Breast epithelium (tissue), 4 donors: ENCODE measurements around the gene DNM3. TPM values are rescaled to one million over a fixed set of nuclear protein-coding genes. Genes with fewer than 3 reads are reported as not detected.

Source experiments
- DNase-seq, 2 donors: peaks; one replicate each; pipeline ENCODE4 v3.0.0-alpha.2; 2019; ENCODE audit warnings: low spot score in 2 of 2
- H3K27ac ChIP-seq, 2 donors: fragments of 200-600 bp; sonication (generic) in 1 of 2; one replicate each; pipeline ENCODE4 v1.5.1; 2016 to 2019; ENCODE audit warnings: mild to moderate bottlenecking in 1 of 2
- H3K27me3 ChIP-seq, 2 donors: fragments of 200-600 bp; sonication (generic) in 1 of 2; one replicate each; pipeline versions ENCODE4 v1.5.1 to v1.6.0; 2017 to 2019; ENCODE audit warnings: control low read depth in 1 of 2, mild to moderate bottlenecking in 1 of 2
- H3K36me3 ChIP-seq: fragments of 200-600 bp; one replicate; pipeline ENCODE4 v1.5.1; 2019
- H3K4me1 ChIP-seq, 2 donors: fragments of 200-600 bp; sonication (generic); one replicate each; pipeline ENCODE4 v1.5.1; 2016 to 2019; ENCODE audit warnings: control low read depth in 1 of 2
- H3K4me3 ChIP-seq, 3 donors: fragments of 200-600 bp; sonication (generic); 1 replicate in 2 of 3; 2 replicates in 1 of 3; pipeline ENCODE4 v1.5.1; 2016 to 2019; ENCODE audit warnings: mild to moderate bottlenecking in 3 of 3, moderate library complexity in 2 of 3
- H3K9me3 ChIP-seq, 2 donors: fragments of 200-600 bp; sonication (generic) in 1 of 2; one replicate each; pipeline ENCODE4 v1.5.1; 2016 to 2019; ENCODE audit warnings: control low read depth in 1 of 2
- CTCF ChIP-seq, 3 donors: fragments of 450-650 bp; IDR thresholded peaks; one replicate each; pipeline ENCODE4 v1.5.1; 2016 to 2017; ENCODE audit warnings: antibody characterized with exemption in 3 of 3, mild to moderate bottlenecking in 3 of 3, moderate library complexity in 3 of 3
- POLR2A ChIP-seq: fragments of 450-650 bp; IDR thresholded peaks from one replicate; pipeline ENCODE4 v1.6.1; 2016; ENCODE audit warnings: antibody characterized with exemption, mild to moderate bottlenecking, moderate library complexity
- POLR2AphosphoS5 ChIP-seq, 3 donors: sonication (generic); formaldehyde crosslinking; IDR thresholded peaks; one replicate each; pipeline ENCODE4 v1.6.1; 2017; ENCODE audit warnings: antibody characterized with exemption in 3 of 3
- intact Hi-C: fragments of 100-400 bp; cut with DNase I; formaldehyde crosslinking; loops from one replicate; pipeline ENCODE4 v1.15.1; 2023; ENCODE audit warnings: low total_unique reads
- total RNA-seq, 3 donors: library from RNA; depleted of rRNA; stranded (reverse); fragments of >200 nt; gene quantifications; one replicate each; pipeline ENCODE4 v1.1.0, GENCODE V29; 2016

The DNM3 gene
- total RNA-seq, 3 donors from 2014 or later: 5.1 to 7.5 (median 6.6) TPM

- no peak for DNase-seq
- no peaks in the 10 kb centered on the region for H3K36me3 ChIP-seq
- H3K4me3 ChIP-seq: no peak overlapping the region
- TF ChIP-seq CTCF (IDR thresholded peaks at IDR 0.05) (no peak), POLR2AphosphoS5 (IDR thresholded peaks at IDR 0.05) (no peak), POLR2A (no peak)
- no peaks in the 10 kb centered on the region for H3K27me3 ChIP-seq
- intact Hi-C loops: loop anchor here (5.0 kb wide), 1 partner anchor 1436 kb away; the partner anchor contains the start of genes CENPL and DARS2
- no peaks in the 10 kb centered on the region for H3K4me1 ChIP-seq
- no peak overlapping the region for H3K27ac ChIP-seq
- H3K9me3 ChIP-seq: no peaks in the 10 kb centered on the region
These were observed 544.7 kb downstream of the DNM3 start for GRCh38 chr1:172386046-172386445.

GRCh38 chr1:172388490-172388889, 547.2 kb downstream of the DNM3 start:
- intact Hi-C loops: loop anchor here (5.0 kb wide), 1 partner anchor 1434 kb away; the partner anchor contains the start of genes CENPL and DARS2
- H3K4me3 ChIP-seq: no peak overlapping the region
- H3K9me3 ChIP-seq: no peaks in the 10 kb centered on the region
- no peak for DNase-seq
- no peaks in the 10 kb centered on the region for H3K4me1 ChIP-seq
- H3K27ac ChIP-seq: no peak overlapping the region
- no peaks in the 10 kb centered on the region for H3K36me3 ChIP-seq
- no peaks in the 10 kb centered on the region for H3K27me3 ChIP-seq
- no peak for TF ChIP-seq CTCF (IDR thresholded peaks at IDR 0.05)
- no peak for TF ChIP-seq POLR2AphosphoS5 (IDR thresholded peaks at IDR 0.05)
- TF ChIP-seq POLR2A: no peak

- intact Hi-C loops: no loop called here
- Histone ChIP-seq H3K4me1 (no peaks in the 10 kb centered on the region), H3K4me3 (no peak overlapping the region), H3K27me3 (no peaks in the 10 kb centered on the region), H3K36me3 (no peaks in the 10 kb centered on the region), H3K9me3 (no peaks in the 10 kb centered on the region), H3K27ac (peak overlapping the region; percentile 64 to 86)
- DNase-seq: no peak
- TF ChIP-seq CTCF (IDR thresholded peaks at IDR 0.05) (no peak), POLR2AphosphoS5 (IDR thresholded peaks at IDR 0.05) (no peak), POLR2A (no peak)
These were observed 549.0 kb downstream of the DNM3 start for GRCh38 chr1:172390301-172390682.

- Histone ChIP-seq H3K9me3 (no peaks in the 10 kb centered on the region), H3K27me3 (no peaks in the 10 kb centered on the region), H3K36me3 (no peaks in the 10 kb centered on the region), H3K4me3 (peak overlapping the region; percentile 18 to 47 (median 31)), H3K27ac (peak overlapping the region; percentile 64 to 86), H3K4me1 (no peaks in the 10 kb centered on the region)
- no peak for TF ChIP-seq POLR2A
- no peak for TF ChIP-seq POLR2AphosphoS5 (IDR thresholded peaks at IDR 0.05)
- no peak for TF ChIP-seq CTCF (IDR thresholded peaks at IDR 0.05)
- DNase-seq: no peak
- intact Hi-C loops: no loop called here
These were observed 549.6 kb downstream of the DNM3 start for GRCh38 chr1:172390683-172391551.

- no peaks in the 10 kb centered on the region for H3K36me3 ChIP-seq
- DNase-seq: no peak
- no peaks in the 10 kb centered on the region for H3K27me3 ChIP-seq
- intact Hi-C loops: no loop called here
- H3K4me3 ChIP-seq: no peak overlapping the region
- H3K4me1 ChIP-seq: no peaks in the 10 kb centered on the region
- H3K27ac ChIP-seq: peak overlapping the region in 1 of 2 donors; percentile 8
- TF ChIP-seq CTCF (IDR thresholded peaks at IDR 0.05) (no peak), POLR2AphosphoS5 (IDR thresholded peaks at IDR 0.05) (no peak), POLR2A (no peak)
- H3K9me3 ChIP-seq: no peaks in the 10 kb centered on the region
These were observed 550.7 kb downstream of the DNM3 start for GRCh38 chr1:172391976-172392375.
